Suprapubic skin (tissue), 4 donors: Measurements from ENCODE around the gene WDFY1. TPM values are rescaled to one million over a fixed set of nuclear protein-coding genes. Genes with fewer than 3 reads are reported as not detected.

ENCODE experiments used
- DNase-seq, 2 donors: peaks; one replicate each; pipeline ENCODE4 v3.0.0-alpha.2; 2019; ENCODE audit warnings: low spot score in 2 of 2
- H3K27ac ChIP-seq: fragments of 200-600 bp; sonication (generic); one replicate; pipeline ENCODE4 v1.5.1; 2019
- H3K27me3 ChIP-seq: fragments of 200-600 bp; sonication (generic); one replicate; pipeline ENCODE4 v1.5.1; 2019
- H3K36me3 ChIP-seq: fragments of 200-600 bp; sonication (generic); one replicate; pipeline ENCODE4 v1.5.1; 2019
- H3K4me1 ChIP-seq: fragments of 200-600 bp; sonication (generic); one replicate; pipeline ENCODE4 v1.5.1; 2019
- H3K4me3 ChIP-seq: fragments of 200-600 bp; sonication (generic); one replicate; pipeline ENCODE4 v1.5.1; 2019; ENCODE audit warnings: mild to moderate bottlenecking
- H3K9me3 ChIP-seq: fragments of 200-600 bp; sonication (generic); one replicate; pipeline ENCODE4 v1.5.1; 2019
- EP300 ChIP-seq: sonication (generic); formaldehyde crosslinking; IDR thresholded peaks from one replicate; pipeline ENCODE4 v1.6.1; 2017; ENCODE audit warnings: antibody characterized with exemption
- POLR2A ChIP-seq, 2 donors: fragments of 450-650 bp; IDR thresholded peaks; one replicate each; pipeline ENCODE4 v1.6.1; 2017; ENCODE audit warnings: antibody characterized with exemption in 2 of 2, mild to moderate bottlenecking in 2 of 2, moderate library complexity in 2 of 2
- POLR2AphosphoS5 ChIP-seq, 3 donors: sonication (generic); formaldehyde crosslinking; IDR thresholded peaks; one replicate each; pipeline ENCODE4 v1.6.1; 2017; ENCODE audit warnings: antibody characterized with exemption in 3 of 3
- WGBS: methylation state at CpG from one replicate; pipeline ENCODE4 v1.1.5; 2018; 5-methylcytosine and 5-hydroxymethylcytosine counted together
- total RNA-seq, 4 donors: library from RNA; depleted of rRNA; stranded (reverse); fragments of >200 nt; gene quantifications; one replicate each; pipeline ENCODE4 v1.1.0, GENCODE V29; 2016
- TF ChIP-seq, protein P1 (sequence below), 2 donors: fragments of 200-600 bp in 1 of 2; fragments of 450-650 bp in 1 of 2; sonication (generic) in 1 of 2; IDR thresholded peaks; one replicate each; pipeline ENCODE4 v1.5.1; 2016 to 2019; ENCODE audit warnings: antibody characterized with exemption in 2 of 2, mild to moderate bottlenecking in 1 of 2, moderate library complexity in 1 of 2

The WDFY1 gene
- total RNA-seq, 4 donors from 2014 or later: 20.2 to 39.8 (median 32.6) TPM

DNA sequence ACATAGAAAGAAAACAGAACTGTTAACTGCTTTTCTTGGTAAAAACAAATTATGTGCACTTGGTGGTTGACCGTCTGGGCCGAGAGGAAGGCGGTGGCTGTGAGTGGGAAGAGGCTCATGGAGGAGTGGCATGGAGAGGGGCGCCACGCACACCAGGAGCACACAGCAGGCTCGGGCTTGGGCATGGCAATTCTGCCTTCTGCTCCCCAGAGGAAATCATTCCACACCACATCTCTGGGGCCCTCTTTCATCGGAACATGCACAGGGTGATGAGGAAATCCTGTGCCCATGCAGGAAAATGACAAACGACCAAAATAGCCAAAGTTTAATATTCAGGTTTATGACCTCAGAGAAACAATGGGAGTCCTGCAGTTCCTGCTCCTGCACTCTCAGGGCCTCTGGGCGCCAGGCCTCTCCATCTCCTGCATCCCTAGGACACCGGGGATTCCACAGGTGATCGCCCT, 26.4 kb downstream of the WDFY1 start:
- TF ChIP-seq POLR2A (IDR thresholded peaks at IDR 0.05) (no peak), EP300 (no peak), POLR2AphosphoS5 (IDR thresholded peaks at IDR 0.05) (no peak)
- TF ChIP-seq, protein P1, sequence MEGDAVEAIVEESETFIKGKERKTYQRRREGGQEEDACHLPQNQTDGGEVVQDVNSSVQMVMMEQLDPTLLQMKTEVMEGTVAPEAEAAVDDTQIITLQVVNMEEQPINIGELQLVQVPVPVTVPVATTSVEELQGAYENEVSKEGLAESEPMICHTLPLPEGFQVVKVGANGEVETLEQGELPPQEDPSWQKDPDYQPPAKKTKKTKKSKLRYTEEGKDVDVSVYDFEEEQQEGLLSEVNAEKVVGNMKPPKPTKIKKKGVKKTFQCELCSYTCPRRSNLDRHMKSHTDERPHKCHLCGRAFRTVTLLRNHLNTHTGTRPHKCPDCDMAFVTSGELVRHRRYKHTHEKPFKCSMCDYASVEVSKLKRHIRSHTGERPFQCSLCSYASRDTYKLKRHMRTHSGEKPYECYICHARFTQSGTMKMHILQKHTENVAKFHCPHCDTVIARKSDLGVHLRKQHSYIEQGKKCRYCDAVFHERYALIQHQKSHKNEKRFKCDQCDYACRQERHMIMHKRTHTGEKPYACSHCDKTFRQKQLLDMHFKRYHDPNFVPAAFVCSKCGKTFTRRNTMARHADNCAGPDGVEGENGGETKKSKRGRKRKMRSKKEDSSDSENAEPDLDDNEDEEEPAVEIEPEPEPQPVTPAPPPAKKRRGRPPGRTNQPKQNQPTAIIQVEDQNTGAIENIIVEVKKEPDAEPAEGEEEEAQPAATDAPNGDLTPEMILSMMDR (IDR thresholded peaks at IDR 0.05): no peak
- peaks cover 14% of the 10 kb centered on the region for H3K36me3 ChIP-seq
- H3K4me1 ChIP-seq: no peaks in the 10 kb centered on the region
- no peak overlapping the region for H3K4me3 ChIP-seq
- H3K27ac ChIP-seq: no peak overlapping the region
- H3K9me3 ChIP-seq: no peaks in the 10 kb centered on the region
- whole genome bisulfite sequencing: 79% methylated on average over 11 of the region's 11 CpGs
- no peak for DNase-seq
- H3K27me3 ChIP-seq: no peaks in the 10 kb centered on the region

- H3K36me3 ChIP-seq: peaks cover 19% of the 10 kb centered on the region
- no peak for TF ChIP-seq EP300
- TF ChIP-seq, protein P1 (IDR thresholded peaks at IDR 0.05): no peak
- TF ChIP-seq POLR2A (IDR thresholded peaks at IDR 0.05): no peak
- no peak for TF ChIP-seq POLR2AphosphoS5 (IDR thresholded peaks at IDR 0.05)
- WGBS: 92% methylated on average over 8 of the region's 8 CpGs
- no peak overlapping the region for H3K27ac ChIP-seq
- no peaks in the 10 kb centered on the region for H3K4me1 ChIP-seq
- no peaks in the 10 kb centered on the region for H3K9me3 ChIP-seq
- DNase-seq: no peak
- H3K4me3 ChIP-seq: no peak overlapping the region
- H3K27me3 ChIP-seq: no peaks in the 10 kb centered on the region
Observed at GRCh38 chr2:223916181-223916920, 28.8 kb downstream of the WDFY1 start.

- Histone ChIP-seq H3K4me1 (no peaks in the 10 kb centered on the region), H3K9me3 (no peaks in the 10 kb centered on the region), H3K27me3 (no peaks in the 10 kb centered on the region), H3K27ac (no peak overlapping the region), H3K36me3 (peaks cover 19% of the 10 kb centered on the region), H3K4me3 (no peak overlapping the region)
- no peak for DNase-seq
- TF ChIP-seq POLR2AphosphoS5 (IDR thresholded peaks at IDR 0.05) (no peak), POLR2A (IDR thresholded peaks at IDR 0.05) (no peak), EP300 (no peak)
- TF ChIP-seq, protein P1 (IDR thresholded peaks at IDR 0.05): no peak
- WGBS: 92% methylated on average over 3 of the region's 3 CpGs
Observed at GRCh38 chr2:223915071-223915470, 30.1 kb downstream of the WDFY1 start.

DNA sequence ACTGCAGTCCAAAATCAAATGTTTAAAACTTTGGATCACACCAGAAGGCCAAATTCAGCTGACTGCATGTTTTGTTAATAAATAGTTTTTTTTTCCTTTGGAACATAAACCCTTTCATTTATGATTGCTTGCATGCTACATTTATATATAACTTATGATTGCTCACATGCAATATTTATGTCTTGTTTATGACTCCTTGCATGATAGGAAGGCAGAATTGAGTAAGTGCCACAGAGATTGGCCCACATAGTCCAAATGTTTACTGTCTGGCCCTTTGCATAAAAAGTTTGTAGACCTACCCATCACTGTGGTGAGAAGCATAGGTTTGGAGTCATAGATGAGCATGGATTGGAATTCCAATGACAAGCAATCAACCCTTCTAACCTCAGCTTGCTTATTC, 30.8 kb downstream of the WDFY1 start:
- H3K4me1 ChIP-seq: no peaks in the 10 kb centered on the region
- no peaks in the 10 kb centered on the region for H3K9me3 ChIP-seq
- no peak for TF ChIP-seq POLR2A (IDR thresholded peaks at IDR 0.05)
- no peak for TF ChIP-seq POLR2AphosphoS5 (IDR thresholded peaks at IDR 0.05)
- no peak for TF ChIP-seq EP300
- TF ChIP-seq, protein P1 (IDR thresholded peaks at IDR 0.05): no peak
- no peak for DNase-seq
- H3K36me3 ChIP-seq: peaks cover 19% of the 10 kb centered on the region
- no peak overlapping the region for H3K27ac ChIP-seq
- no peaks in the 10 kb centered on the region for H3K27me3 ChIP-seq
- H3K4me3 ChIP-seq: no peak overlapping the region

GRCh38 chr2:223909001-223909741, 36.0 kb downstream of the WDFY1 start:
- TF ChIP-seq, protein P1 (IDR thresholded peaks at IDR 0.05): no peak
- Histone ChIP-seq H3K4me1 (no peaks in the 10 kb centered on the region), H3K9me3 (no peaks in the 10 kb centered on the region), H3K27ac (no peak overlapping the region), H3K36me3 (peaks cover 16% of the 10 kb centered on the region), H3K4me3 (no peak overlapping the region), H3K27me3 (no peaks in the 10 kb centered on the region)
- WGBS: 72% methylated on average over 7 of the region's 7 CpGs
- DNase-seq: no peak
